Lung (tissue), 16 donors: ENCODE data around the gene BRD9. TPM values are rescaled to one million over a fixed set of nuclear protein-coding genes. Genes with fewer than 3 reads are reported as not detected.
"Not testable (repeated sequence)": the region's sequence is repeated elsewhere in the genome, so short reads cannot be mapped to it uniquely, and the experiment has no call there.

Experiments
- ATAC-seq: fragments of 200-7000 bp; cut with Tn5 transposase; one replicate; pipeline ENCODE4 v1.9.1; 2020; ENCODE audit warnings: moderate number of reproducible peaks; ENCODE audit not compliant: insufficient read depth, low FRiP score
- DNase-seq, 3 donors: peaks; one replicate each; pipeline ENCODE4 v3.0.0-alpha.2; 2013 to 2017
- H3K27ac ChIP-seq, 2 donors: one replicate each; pipeline ENCODE4 v1.5.1; 2013; ENCODE audit warnings: mild to moderate bottlenecking in 2 of 2, moderate library complexity in 2 of 2, control low read depth in 1 of 2, inconsistent platforms in 1 of 2, low read depth in 1 of 2, low read length in 1 of 2
- H3K27me3 ChIP-seq, 3 donors: one replicate each; pipeline ENCODE4 v1.5.1; 2013; ENCODE audit warnings: low read length in 2 of 3; ENCODE audit not compliant: control insufficient read depth in 3 of 3, insufficient read depth in 3 of 3
- H3K36me3 ChIP-seq, 4 donors: one replicate each; pipeline ENCODE4 v1.5.1; 2013; ENCODE audit warnings: low read length in 4 of 4, mild to moderate bottlenecking in 1 of 4, moderate library complexity in 1 of 4; ENCODE audit not compliant: control insufficient read depth in 4 of 4, insufficient read depth in 4 of 4
- H3K4me1 ChIP-seq, 5 donors: one replicate each; pipeline ENCODE4 v1.5.1; 2013; ENCODE audit warnings: low read length in 5 of 5, mild to moderate bottlenecking in 2 of 5, moderate library complexity in 1 of 5; ENCODE audit not compliant: control insufficient read depth in 5 of 5, insufficient read depth in 5 of 5
- H3K4me3 ChIP-seq: one replicate; pipeline ENCODE4 v1.5.1; 2013; ENCODE audit warnings: mild to moderate bottlenecking, control low read depth, moderate library complexity
- H3K9ac ChIP-seq, 2 donors: one replicate each; pipeline ENCODE4 v1.5.1; 2013; ENCODE audit warnings: low read length in 2 of 2, control low read depth in 1 of 2; ENCODE audit not compliant: insufficient read depth in 1 of 2
- H3K9me3 ChIP-seq, 4 donors: one replicate each; pipeline ENCODE4 v1.5.1; 2013; ENCODE audit warnings: low read length in 3 of 4, mild to moderate bottlenecking in 1 of 4, moderate library complexity in 1 of 4; ENCODE audit not compliant: control insufficient read depth in 4 of 4, insufficient read depth in 3 of 4
- WGBS, 2 donors: extraction: QIAGEN DNeasy Blood & Tissue Kit; methylation state at CpG; one replicate each; pipeline ENCODE4 v1.1.7; 2013; 5-methylcytosine and 5-hydroxymethylcytosine counted together
- long read RNA-seq, 5 donors: transcript quantifications; one replicate each; lab custom pipeline, GENCODE V29; 2026
- polyA plus RNA-seq, 2 donors: library from polyadenylated mRNA; stranded (reverse); fragments of 200-250 nt; gene quantifications; one replicate each; pipeline ENCODE4 v1.2.1, GENCODE V29; 2013
- total RNA-seq, 2 donors: library from RNA; depleted of rRNA in 1 of 2; stranded (reverse); fragments of >200 nt in 1 of 2; gene quantifications; one replicate each; pipeline ENCODE4 v1.2.1, GENCODE V29; 2014 to 2021
- TF ChIP-seq, protein P1 (sequence below): IDR thresholded peaks from 2 replicates; pipeline ENCODE4 v1.5.1; 2012; ENCODE audit warnings: mild to moderate bottlenecking; ENCODE audit errors: control extremely low read depth, extremely low read depth
- donor health status: control.
- donor health status: control.
- donor health status: Bipolar disorder and iron deficiency.
- donor health status: healthy.
- donor health status: DM: yes; HTN: yes; CAD: no.

The BRD9 gene
- 10 to 100 TPM; 48.4 to 69.7 TPM for total RNA-seq
- polyA plus RNA-seq: 10 to 100 TPM; 24.3 to 26.2 TPM
- long read RNA-seq, donor 1, transcript BRD9-202 (16 exons, 2,156 nt): major isoform, 8 of 25 reads
- long read RNA-seq, donor 1, partial matches to known transcripts: 16 of 25 reads
- long read RNA-seq, donor 1, other reads (novel, unspliced or antisense): 0 of 25 reads
- long read RNA-seq, donor 2, partial matches to known transcripts: 5 of 12 reads
- long read RNA-seq, donor 2, other reads (novel, unspliced or antisense): 0 of 12 reads
- long read RNA-seq, donor 3, partial matches to known transcripts: 7 of 10 reads
- long read RNA-seq, donor 3, other reads (novel, unspliced or antisense): 0 of 10 reads
- long read RNA-seq, donor 4, partial matches to known transcripts: 0 of 3 reads
- long read RNA-seq, donor 4, other reads (novel, unspliced or antisense): 0 of 3 reads
- long read RNA-seq, donor 5, partial matches to known transcripts: 18 of 23 reads
- long read RNA-seq, donor 5, other reads (novel, unspliced or antisense): 0 of 23 reads

DNA sequence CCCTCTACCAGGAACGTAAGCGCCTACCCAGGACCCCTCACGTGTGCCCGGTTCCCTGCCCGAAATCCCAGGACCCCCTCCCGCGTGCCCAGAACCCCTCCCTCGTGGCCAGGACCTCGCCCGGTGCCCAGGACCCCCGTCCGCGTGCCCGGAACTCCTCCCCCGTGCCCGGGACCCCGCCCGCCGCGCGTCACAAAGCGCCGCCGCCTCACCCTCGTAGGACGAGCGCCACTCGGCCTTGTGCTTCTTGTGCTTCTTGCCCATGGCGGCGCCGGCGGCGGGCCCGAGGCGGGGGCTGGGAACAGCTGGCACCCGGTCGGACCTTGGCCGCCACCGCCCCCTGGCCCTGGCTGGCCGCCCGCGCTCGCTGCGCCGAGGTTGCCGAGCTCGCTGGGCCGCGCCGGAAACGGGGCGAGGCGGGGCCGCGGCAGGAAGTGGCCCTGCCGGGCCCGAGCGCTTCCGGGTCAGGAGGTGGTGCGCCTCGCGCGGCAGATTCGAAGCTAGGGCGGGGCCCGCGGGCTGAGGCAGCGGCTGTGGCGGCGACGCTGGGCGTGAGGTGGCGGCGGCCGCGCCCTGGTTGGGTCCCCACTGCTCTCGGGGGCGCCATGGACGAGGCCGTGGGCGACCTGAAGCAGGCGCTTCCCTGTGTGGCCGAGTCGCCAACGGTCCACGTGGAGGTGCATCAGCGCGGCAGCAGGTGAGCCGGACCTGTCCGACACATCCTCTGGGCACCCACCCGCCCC is at the start of gene BRD9, which contains the start of gene TRIP13:
BRD9 (minus strand) TSS at position 408 of the 743 bp plus-strand sequence; CDS start at position 264, 144 bp downstream.
TRIP13 (plus strand) TSS at position 491 of the 743 bp plus-strand sequence; CDS start at position 606, 115 bp downstream.
- Histone ChIP-seq H3K4me3 (peak within 1 kb of the TSS; percentile 84), H3K9ac (peak within 1 kb of the TSS; percentile 63 to 73), H3K27me3 (no peaks in the 10 kb centered on the region), H3K4me1 (peaks cover 0 to 21% (median 10%) of the 10 kb centered on the region in 5 donors), H3K36me3 (peaks cover 13 to 29% (median 25%) of the 10 kb centered on the region in 4 donors), H3K9me3 (no peaks in the 10 kb centered on the region), H3K27ac (peak within 1 kb of the TSS; percentile 89 to 95)
- TF ChIP-seq, protein P1, sequence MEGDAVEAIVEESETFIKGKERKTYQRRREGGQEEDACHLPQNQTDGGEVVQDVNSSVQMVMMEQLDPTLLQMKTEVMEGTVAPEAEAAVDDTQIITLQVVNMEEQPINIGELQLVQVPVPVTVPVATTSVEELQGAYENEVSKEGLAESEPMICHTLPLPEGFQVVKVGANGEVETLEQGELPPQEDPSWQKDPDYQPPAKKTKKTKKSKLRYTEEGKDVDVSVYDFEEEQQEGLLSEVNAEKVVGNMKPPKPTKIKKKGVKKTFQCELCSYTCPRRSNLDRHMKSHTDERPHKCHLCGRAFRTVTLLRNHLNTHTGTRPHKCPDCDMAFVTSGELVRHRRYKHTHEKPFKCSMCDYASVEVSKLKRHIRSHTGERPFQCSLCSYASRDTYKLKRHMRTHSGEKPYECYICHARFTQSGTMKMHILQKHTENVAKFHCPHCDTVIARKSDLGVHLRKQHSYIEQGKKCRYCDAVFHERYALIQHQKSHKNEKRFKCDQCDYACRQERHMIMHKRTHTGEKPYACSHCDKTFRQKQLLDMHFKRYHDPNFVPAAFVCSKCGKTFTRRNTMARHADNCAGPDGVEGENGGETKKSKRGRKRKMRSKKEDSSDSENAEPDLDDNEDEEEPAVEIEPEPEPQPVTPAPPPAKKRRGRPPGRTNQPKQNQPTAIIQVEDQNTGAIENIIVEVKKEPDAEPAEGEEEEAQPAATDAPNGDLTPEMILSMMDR: no peak
- DNase-seq: peak; percentile 83 to 90 (median 85)
- WGBS, 2 donors: 1% methylated on average over 79 to 91 of the region's 91 CpGs
- peak; percentile 99 for ATAC-seq

DNA sequence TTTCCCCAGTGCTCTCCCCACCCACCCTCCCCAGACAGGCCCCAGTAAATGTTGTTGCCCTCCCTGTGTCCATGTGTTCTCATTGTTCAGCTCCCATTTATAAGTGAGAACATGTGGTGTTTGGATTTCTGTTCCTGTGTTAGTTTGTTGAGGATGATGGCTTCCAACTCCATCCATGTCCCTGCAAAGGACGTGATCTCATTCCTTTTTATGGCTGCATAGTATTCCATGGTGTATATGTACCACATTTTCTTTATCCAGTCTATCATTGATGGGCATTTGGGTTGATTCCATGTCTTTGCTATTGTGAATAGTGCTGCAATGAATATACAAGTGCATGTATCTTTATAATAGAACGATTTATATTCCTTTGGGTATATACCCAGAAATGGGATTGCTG is 48.1 kb upstream of the BRD9 start:
- not testable (repeated sequence) for H3K27ac ChIP-seq, H3K36me3 ChIP-seq, H3K27me3 ChIP-seq, ATAC-seq, H3K9me3 ChIP-seq, H3K4me3 ChIP-seq, DNase-seq, H3K9ac ChIP-seq
- 92 to 97% methylated on average over 2 of the region's 2 CpGs for WGBS, 2 donors
- H3K4me1 ChIP-seq: peaks cover 0 to 14% (median 4%) of the 10 kb centered on the region in 5 donors

DNA sequence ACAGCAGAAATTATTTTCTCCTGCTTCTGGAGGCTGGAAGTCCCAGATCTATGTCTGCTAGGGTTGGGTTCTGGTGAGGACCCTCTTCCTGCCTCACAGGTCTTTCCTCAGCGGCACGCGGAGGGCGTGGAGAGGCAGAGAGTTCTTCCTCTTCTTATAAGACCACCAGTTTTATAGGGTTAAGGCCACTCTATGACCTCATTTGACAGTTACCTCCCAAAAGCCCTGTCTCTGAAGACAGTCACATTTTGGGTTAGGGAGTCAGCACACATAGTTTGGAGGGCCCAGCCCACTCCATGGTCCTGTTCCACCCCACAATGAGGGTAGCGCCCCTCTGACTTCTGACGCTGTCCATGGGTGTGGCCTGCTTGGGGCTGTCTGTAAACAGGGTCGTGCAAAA is 46.8 kb upstream of the BRD9 start:
- H3K9me3 ChIP-seq: no peaks in the 10 kb centered on the region
- H3K4me3 ChIP-seq: no peak overlapping the region
- DNase-seq (no peak), ATAC-seq (no peak)
- H3K4me1 ChIP-seq: peaks cover 0 to 14% (median 4%) of the 10 kb centered on the region in 5 donors
- no peaks in the 10 kb centered on the region for H3K36me3 ChIP-seq
- H3K27me3 ChIP-seq: no peaks in the 10 kb centered on the region
- WGBS, 2 donors: 79 to 82% methylated on average over 7 of the region's 7 CpGs
- no peak overlapping the region for H3K27ac ChIP-seq
- no peak overlapping the region for H3K9ac ChIP-seq
- TF ChIP-seq, protein P1: no peak
